DOHH2 (cell line): ENCODE measurements around the gene CACNG1.

Source experiments
- H3F3A ChIP-seq: fragments of 200-600 bp; sonication (generic), shearing (Covaris generic); 2 replicates; pipeline ENCODE4 v1.6.0; 2016; ENCODE audit warnings: antibody characterized with exemption, mild to moderate bottlenecking; ENCODE audit not compliant: control insufficient read depth, insufficient read depth
- H3K27ac ChIP-seq: fragments of 200-600 bp; sonication (generic); 2 replicates; pipeline ENCODE4 v1.5.1; 2014; ENCODE audit warnings: low read depth, mild to moderate bottlenecking, low read length, moderate library complexity
- H3K27me3 ChIP-seq: fragments of 200-600 bp; sonication (generic); 2 replicates; pipeline ENCODE4 v1.6.1; 2014; ENCODE audit warnings: mild to moderate bottlenecking, low read length, mixed read lengths; ENCODE audit not compliant: control insufficient read depth
- H3K36me3 ChIP-seq: fragments of 200-600 bp; sonication (generic); 2 replicates; pipeline ENCODE4 v1.6.1; 2014; ENCODE audit warnings: mild to moderate bottlenecking, low read length, moderate library complexity, mixed read lengths; ENCODE audit not compliant: control insufficient read depth
- H3K4me1 ChIP-seq: fragments of 200-600 bp; sonication (generic); 2 replicates; pipeline ENCODE4 v1.6.1; 2014; ENCODE audit warnings: mild to moderate bottlenecking, low read length, mixed read lengths; ENCODE audit not compliant: control insufficient read depth
- H3K4me2 ChIP-seq: fragments of 200-600 bp; sonication (generic); 2 replicates; pipeline ENCODE4 v1.6.0; 2014; ENCODE audit warnings: mild to moderate bottlenecking, low read length, moderate library complexity
- H3K4me3 ChIP-seq: fragments of 200-600 bp; sonication (generic); 2 replicates; pipeline ENCODE4 v1.5.1; 2014; ENCODE audit warnings: mild to moderate bottlenecking, low read length, mixed read lengths
- H3K79me2 ChIP-seq: fragments of 200-600 bp; sonication (generic); 2 replicates; pipeline ENCODE4 v1.6.1; 2014; ENCODE audit warnings: mild to moderate bottlenecking, low read length, mixed read lengths; ENCODE audit not compliant: control insufficient read depth
- H3K9me2 ChIP-seq: fragments of 200-600 bp; sonication (generic); replicated peaks from 2 replicates; pipeline ENCODE4 v1.6.1; 2014; ENCODE audit warnings: mild to moderate bottlenecking, low read length, mixed read lengths; ENCODE audit not compliant: control insufficient read depth
- H3K9me3 ChIP-seq: fragments of 200-600 bp; sonication (generic); 2 replicates; pipeline ENCODE4 v1.6.1; 2014; ENCODE audit warnings: antibody characterized with exemption, low read length, mixed read lengths; ENCODE audit not compliant: control insufficient read depth, insufficient read depth
- H4K20me1 ChIP-seq: fragments of 200-600 bp; sonication (generic); 2 replicates; pipeline ENCODE4 v1.6.0; 2014; ENCODE audit warnings: low read depth, mild to moderate bottlenecking, antibody characterized with exemption, low read length, moderate library complexity; ENCODE audit not compliant: control insufficient read depth, insufficient read depth
- CTCF ChIP-seq: fragments of 200-600 bp; sonication (generic); IDR thresholded peaks from one replicate; pipeline ENCODE4 v1.5.1; 2014; ENCODE audit warnings: antibody characterized with exemption, mild to moderate bottlenecking, low read depth, low read length; ENCODE audit not compliant: poor library complexity, severe bottlenecking
- EZH2phosphoT487 ChIP-seq: fragments of 200-600 bp; sonication (generic); IDR thresholded peaks from 2 replicates; pipeline ENCODE4 v1.6.1; 2017; ENCODE audit warnings: borderline replicate concordance, mild to moderate bottlenecking, antibody characterized with exemption, low read length, moderate library complexity, mixed read lengths

The CACNG1 gene

DNA sequence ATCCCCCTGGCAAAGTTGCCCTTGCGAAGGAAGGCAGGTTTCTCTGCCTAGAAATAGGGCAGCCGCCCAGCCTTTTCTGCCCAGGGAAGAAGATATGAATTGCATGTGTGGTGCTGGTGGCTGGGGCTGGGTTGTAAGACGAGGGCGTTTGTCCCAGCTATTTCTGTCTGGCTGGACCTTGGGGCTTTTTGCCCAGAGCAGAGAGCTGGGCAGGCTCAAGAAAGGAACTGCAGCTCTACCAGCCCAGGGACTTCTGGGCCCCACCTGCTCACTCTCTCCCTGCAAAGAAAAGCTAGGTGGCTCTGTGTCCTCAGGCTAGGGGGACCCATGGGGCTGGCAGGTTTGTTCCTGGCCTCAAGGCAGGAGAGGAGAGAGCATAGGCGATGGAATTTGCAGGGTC is 586 bp downstream of the CACNG1 start:
- Histone ChIP-seq H3K36me3 (no peaks in the 10 kb centered on the region), H4K20me1 (no peaks in the 10 kb centered on the region), H3K79me2 (no peaks in the 10 kb centered on the region), H3K27me3 (no peaks in the 10 kb centered on the region), H3K27ac (no peak overlapping the region), H3K4me3 (no peak overlapping the region), H3K9me3 (peaks cover 12% of the 10 kb centered on the region), H3K4me2 (no peak overlapping the region), H3F3A (no peaks in the 10 kb centered on the region), H3K9me2 (no peaks in the 10 kb centered on the region), H3K4me1 (no peaks in the 10 kb centered on the region)
- no peak for TF ChIP-seq EZH2phosphoT487
- TF ChIP-seq CTCF: no peak

- Histone ChIP-seq H3K4me3 (no peak overlapping the region), H3K79me2 (no peaks in the 10 kb centered on the region), H3K9me2 (no peaks in the 10 kb centered on the region), H4K20me1 (no peaks in the 10 kb centered on the region), H3K27me3 (no peaks in the 10 kb centered on the region), H3K4me1 (no peaks in the 10 kb centered on the region), H3K4me2 (no peak overlapping the region), H3K9me3 (peaks cover 12% of the 10 kb centered on the region), H3K36me3 (no peaks in the 10 kb centered on the region), H3K27ac (no peak overlapping the region), H3F3A (no peaks in the 10 kb centered on the region)
- TF ChIP-seq CTCF (no peak), EZH2phosphoT487 (no peak)
Observed at GRCh38 chr17:67046398-67046797, 2.0 kb downstream of the CACNG1 start.

DNA sequence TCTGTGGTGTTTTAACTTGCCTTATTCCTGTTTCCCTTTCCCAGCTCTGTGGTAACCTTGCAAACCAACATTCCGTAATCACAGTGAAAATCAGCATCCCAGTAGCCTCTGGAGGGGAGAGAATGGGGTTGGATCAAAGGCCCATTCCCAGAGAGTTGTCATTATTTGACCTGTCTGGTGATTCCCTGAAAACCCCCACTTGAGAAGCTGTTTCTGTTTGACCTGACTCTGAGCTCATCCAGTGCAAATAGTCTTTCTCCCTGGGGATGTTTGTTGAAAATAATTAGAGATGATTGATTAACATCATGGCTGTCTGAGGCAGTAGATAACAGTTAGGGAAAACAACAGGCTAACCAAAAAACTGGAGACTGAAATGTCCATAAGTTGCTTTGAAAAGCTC is 3.0 kb downstream of the CACNG1 start:
- no peak for TF ChIP-seq EZH2phosphoT487
- TF ChIP-seq CTCF: no peak
- H3K4me3 ChIP-seq: no peak overlapping the region
- H3K9me3 ChIP-seq: peaks cover 12% of the 10 kb centered on the region
- H3K9me2 ChIP-seq: no peaks in the 10 kb centered on the region
- no peaks in the 10 kb centered on the region for H3K79me2 ChIP-seq
- H3F3A ChIP-seq: no peaks in the 10 kb centered on the region
- H3K4me2 ChIP-seq: no peak overlapping the region
- H3K36me3 ChIP-seq: no peaks in the 10 kb centered on the region
- no peak overlapping the region for H3K27ac ChIP-seq
- no peaks in the 10 kb centered on the region for H4K20me1 ChIP-seq
- no peaks in the 10 kb centered on the region for H3K27me3 ChIP-seq
- H3K4me1 ChIP-seq: no peaks in the 10 kb centered on the region
